H9 (cell line): ENCODE results near the gene GNB3. TPM values are rescaled to one million over a fixed set of nuclear protein-coding genes. Genes with fewer than 3 reads are reported as not detected.
A peak's percentile ranks its signal among the peaks of the same experiment; 100 is the strongest.
"Not testable (repeated sequence)": the region's sequence is repeated elsewhere in the genome, so short reads cannot be mapped to it uniquely, and the experiment has no call there.

ENCODE experiments used
- DNase-seq: peaks from one replicate; pipeline ENCODE4 v3.0.0-alpha.2; 2017
- H2AFZ ChIP-seq: one replicate; pipeline ENCODE4 v1.6.1; 2013; ENCODE audit warnings: mild to moderate bottlenecking, low read length, control low read depth, moderate library complexity
- H2AK5ac ChIP-seq: 2 replicates; pipeline ENCODE4 v1.6.1; 2013; ENCODE audit warnings: low read length, control low read depth, mixed read lengths; ENCODE audit not compliant: insufficient read length
- H2BK120ac ChIP-seq: one replicate; pipeline ENCODE4 v1.6.1; 2013; ENCODE audit warnings: low read depth, mild to moderate bottlenecking, low read length, control low read depth, inconsistent platforms; ENCODE audit not compliant: poor library complexity, severe bottlenecking
- H2BK12ac ChIP-seq: 2 replicates; pipeline ENCODE4 v1.6.1; 2013; ENCODE audit warnings: low read length, control low read depth, mixed read lengths, low read depth; ENCODE audit not compliant: insufficient read length
- H2BK15ac ChIP-seq: 2 replicates; pipeline ENCODE4 v1.6.1; 2013; ENCODE audit warnings: low read depth, low read length, control low read depth
- H2BK20ac ChIP-seq: one replicate; pipeline ENCODE4 v1.6.1; 2013; ENCODE audit warnings: low read depth, mild to moderate bottlenecking, low read length, control low read depth, inconsistent platforms; ENCODE audit not compliant: poor library complexity, severe bottlenecking
- H2BK5ac ChIP-seq: 2 replicates; pipeline ENCODE4 v1.6.1; 2013; ENCODE audit warnings: low read length, control low read depth, mixed read lengths; ENCODE audit not compliant: insufficient read length
- H3K14ac ChIP-seq: 2 replicates; pipeline ENCODE4 v1.6.1; 2013; ENCODE audit warnings: low read length, control low read depth; ENCODE audit not compliant: insufficient read depth
- H3K18ac ChIP-seq: 2 replicates; pipeline ENCODE4 v1.6.1; 2013; ENCODE audit warnings: low read depth, mild to moderate bottlenecking, mixed read lengths, low read length, control low read depth; ENCODE audit not compliant: insufficient read length
- H3K23ac ChIP-seq: 2 replicates; pipeline ENCODE4 v1.6.1; 2013; ENCODE audit warnings: low read length, control low read depth, mixed read lengths, low read depth; ENCODE audit not compliant: insufficient read length
- H3K23me2 ChIP-seq: 2 replicates; pipeline ENCODE4 v1.6.1; 2013; ENCODE audit warnings: low read depth, mild to moderate bottlenecking, mixed read lengths, low read length, control low read depth; ENCODE audit not compliant: insufficient read length, poor library complexity, severe bottlenecking
- H3K27ac ChIP-seq: 2 replicates; pipeline ENCODE4 v1.5.1; 2013; ENCODE audit warnings: low read length, control low read depth, mixed read lengths, low read depth; ENCODE audit not compliant: insufficient read length
- H3K27me3 ChIP-seq: 2 replicates; pipeline ENCODE4 v1.6.1; 2013; ENCODE audit warnings: low read length, control low read depth, inconsistent platforms; ENCODE audit not compliant: insufficient read depth
- H3K4ac ChIP-seq: 2 replicates; pipeline ENCODE4 v1.6.1; 2013; ENCODE audit warnings: low read depth, mild to moderate bottlenecking, control low read depth, inconsistent platforms, low read length, moderate library complexity
- H3K4me1 ChIP-seq: 2 replicates; pipeline ENCODE4 v1.6.1; 2013; ENCODE audit warnings: low read length, control low read depth, inconsistent platforms; ENCODE audit not compliant: insufficient read depth
- H3K4me2 ChIP-seq: 2 replicates; pipeline ENCODE4 v1.6.1; 2013; ENCODE audit warnings: low read length, control low read depth, mixed read lengths; ENCODE audit not compliant: insufficient read length, insufficient read depth
- H3K56ac ChIP-seq: 2 replicates; pipeline ENCODE4 v1.6.1; 2013; ENCODE audit warnings: low read depth, mild to moderate bottlenecking, mixed read lengths, low read length, control low read depth; ENCODE audit not compliant: insufficient read length
- H3K79me1 ChIP-seq: 2 replicates; pipeline ENCODE4 v1.6.1; 2013; ENCODE audit warnings: low read depth, mild to moderate bottlenecking, moderate library complexity, low read length, control low read depth, inconsistent platforms; ENCODE audit not compliant: insufficient read depth, poor library complexity, severe bottlenecking
- H3K79me2 ChIP-seq: 2 replicates; pipeline ENCODE4 v1.6.1; 2013; ENCODE audit warnings: low read length, control low read depth, inconsistent platforms; ENCODE audit not compliant: insufficient read depth
- H3K9ac ChIP-seq: 2 replicates; pipeline ENCODE4 v1.6.1; 2013; ENCODE audit warnings: low read length, control low read depth, mixed read lengths; ENCODE audit not compliant: insufficient read length; ENCODE audit errors: extremely low read depth
- H3K9me3 ChIP-seq: one replicate; pipeline ENCODE4 v1.6.1; 2013; ENCODE audit warnings: low read depth, low read length, inconsistent platforms; ENCODE audit not compliant: control insufficient read depth
- H3T11ph ChIP-seq: one replicate; pipeline ENCODE4 v1.6.1; 2013; ENCODE audit warnings: mild to moderate bottlenecking, low read length, control low read depth, inconsistent platforms
- H4K20me1 ChIP-seq: one replicate; pipeline ENCODE4 v1.6.1; 2013; ENCODE audit not compliant: control insufficient read depth, insufficient read length, insufficient read depth
- H4K5ac ChIP-seq: 2 replicates; pipeline ENCODE4 v1.6.1; 2013; ENCODE audit warnings: low read depth, mild to moderate bottlenecking, mixed read lengths, low read length, control low read depth; ENCODE audit not compliant: insufficient read length
- H4K8ac ChIP-seq: replicated peaks from 2 replicates; pipeline ENCODE4 v1.6.1; 2013; ENCODE audit warnings: low read length, control low read depth, mixed read lengths, low read depth; ENCODE audit not compliant: insufficient read length
- H4K91ac ChIP-seq: 2 replicates; pipeline ENCODE4 v1.6.1; 2013; ENCODE audit warnings: low read depth, mild to moderate bottlenecking, moderate library complexity, mixed read lengths, low read length, control low read depth; ENCODE audit not compliant: insufficient read length
- H3K27ac Mint-ChIP-seq, 3 experiments: 2 replicates in 2 of 3; 3 replicates in 1 of 3; pipeline ENCODE4 v1.8.0; 2020 to 2021; ENCODE audit warnings: mixed read lengths in 3 of 3, mild to moderate bottlenecking in 1 of 3, moderate library complexity in 1 of 3
- H3K27me3 Mint-ChIP-seq: 2 replicates; pipeline ENCODE4 v1.8.0; 2021; ENCODE audit warnings: low read depth, mild to moderate bottlenecking, moderate library complexity, mixed read lengths
- H3K36me3 Mint-ChIP-seq, 3 experiments: 2 replicates in 2 of 3; 3 replicates in 1 of 3; pipeline ENCODE4 v1.8.0; 2020 to 2021; ENCODE audit warnings: low read depth in 3 of 3, mixed read lengths in 3 of 3; ENCODE audit not compliant: insufficient read depth in 1 of 3
- H3K4me1 Mint-ChIP-seq, 2 experiments: 2 replicates each; pipeline ENCODE4 v1.8.0; 2020; ENCODE audit warnings: mixed read lengths in 2 of 2
- H3K4me3 Mint-ChIP-seq, 2 experiments: 2 replicates in 1 of 2; 3 replicates in 1 of 2; pipeline ENCODE4 v1.8.0; 2020 to 2021; ENCODE audit warnings: mild to moderate bottlenecking in 2 of 2, mixed read lengths in 2 of 2, moderate library complexity in 1 of 2
- H3K9me3 Mint-ChIP-seq, 2 experiments: 2 replicates in 1 of 2; 3 replicates in 1 of 2; pipeline ENCODE4 v1.8.0; 2020; ENCODE audit warnings: mild to moderate bottlenecking in 2 of 2, mixed read lengths in 2 of 2, moderate library complexity in 1 of 2
- WGBS: extraction: QIAGEN DNeasy Blood & Tissue Kit; methylation state at CpG from one replicate; pipeline ENCODE4 v1.1.7; 2013; ENCODE audit warnings: missing lambda C conversion rate, low lambda C conversion rate, mixed read lengths; ENCODE audit not compliant: insufficient read length; ENCODE audit errors: extremely low coverage; 5-methylcytosine and 5-hydroxymethylcytosine counted together
- total RNA-seq: library from RNA; stranded (reverse); gene quantifications from 2 replicates; pipeline ENCODE4 v1.2.1, GENCODE V29; 2021
- TF ChIP-seq, protein P1 (sequence below): fragments of 200-600 bp; sonication (generic); conservative IDR thresholded peaks from 3 replicates; pipeline ENCODE4 v1.8.0; 2021; ENCODE audit warnings: antibody characterized with exemption, mild to moderate bottlenecking

Gene GNB3
- total RNA-seq, 1 experiment from 2014 or later = 17.3 TPM

DNA sequence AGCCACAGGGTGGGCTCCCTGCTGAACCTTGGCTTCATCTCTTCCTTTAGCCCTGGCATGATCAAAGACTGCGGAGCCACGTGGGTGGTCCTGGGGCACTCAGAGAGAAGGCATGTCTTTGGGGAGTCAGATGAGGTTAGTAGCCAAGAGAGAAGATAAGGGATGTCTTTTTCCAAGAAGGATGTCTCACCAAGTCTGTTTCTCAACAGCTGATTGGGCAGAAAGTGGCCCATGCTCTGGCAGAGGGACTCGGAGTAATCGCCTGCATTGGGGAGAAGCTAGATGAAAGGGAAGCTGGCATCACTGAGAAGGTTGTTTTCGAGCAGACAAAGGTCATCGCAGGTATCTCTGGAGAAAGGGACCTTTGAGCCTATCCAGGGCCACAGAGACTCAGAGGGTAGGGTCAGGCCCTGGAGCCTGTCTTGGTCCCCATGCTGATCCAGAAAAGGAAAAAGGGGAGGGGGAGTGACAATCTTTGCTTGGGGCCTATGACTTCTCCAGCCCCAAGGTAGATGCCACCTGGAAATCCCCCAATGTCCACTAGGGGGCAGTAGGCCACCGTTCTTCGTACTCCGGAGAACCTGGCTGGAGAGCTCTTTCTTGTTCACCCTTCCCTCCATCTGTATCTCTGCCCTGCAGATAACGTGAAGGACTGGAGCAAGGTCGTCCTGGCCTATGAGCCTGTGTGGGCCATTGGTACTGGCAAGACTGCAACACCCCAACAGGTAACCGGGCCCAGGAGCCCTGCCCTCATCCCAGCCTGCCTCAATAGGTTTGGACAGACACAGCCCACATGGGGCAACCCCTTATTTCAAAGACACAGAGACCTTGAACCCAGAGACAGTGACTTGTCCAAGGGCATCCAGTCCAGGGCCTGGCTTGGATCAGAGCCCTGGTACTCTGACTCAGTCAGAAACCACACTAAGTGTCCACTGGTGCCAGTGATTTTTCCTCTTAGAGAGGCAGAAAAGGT, 28.6 kb downstream of the GNB3 start:
- Histone ChIP-seq H3K4me2 (peak overlapping the region; percentile 94), H4K5ac (no peak overlapping the region), H3K27me3 (no peaks in the 10 kb centered on the region), H3K4ac (no peak overlapping the region), H3K27ac (no peak overlapping the region), H3K56ac (no peak overlapping the region), H2AK5ac (no peak overlapping the region), H3K14ac (no peak overlapping the region), H2AFZ (no peak overlapping the region), H3K23me2 (peaks cover 16% of the 10 kb centered on the region), H4K8ac (no peak overlapping the region), H2BK5ac (no peak overlapping the region), H2BK15ac (no peak overlapping the region), H4K20me1 (no peaks in the 10 kb centered on the region), H3K9me3 (no peaks in the 10 kb centered on the region), H4K91ac (no peak overlapping the region), H2BK12ac (no peak overlapping the region), H3K79me2 (peaks cover 5% of the 10 kb centered on the region; the same call in 1 of the 2 replicates), H3K18ac (no peak overlapping the region), H2BK20ac (no peak overlapping the region), H3K23ac (no peak overlapping the region), H3K9ac (peak overlapping the region; percentile 60), H3K79me1 (no peaks in the 10 kb centered on the region), H2BK120ac (no peak overlapping the region), H3T11ph (no peak overlapping the region), H3K4me1 (no peaks in the 10 kb centered on the region; the same call in 1 of the 2 replicates)
- no CpG with 5 or more reads among the region's 12 CpGs for WGBS
- peak overlapping the region; percentile 77 to 96 (median 92) for H3K27ac Mint-ChIP-seq
- H3K36me3 Mint-ChIP-seq = peaks cover 39 to 60% (median 48%) of the 10 kb centered on the region in 3 experiments
- peak; percentile 94 for DNase-seq
- TF ChIP-seq, protein P1, sequence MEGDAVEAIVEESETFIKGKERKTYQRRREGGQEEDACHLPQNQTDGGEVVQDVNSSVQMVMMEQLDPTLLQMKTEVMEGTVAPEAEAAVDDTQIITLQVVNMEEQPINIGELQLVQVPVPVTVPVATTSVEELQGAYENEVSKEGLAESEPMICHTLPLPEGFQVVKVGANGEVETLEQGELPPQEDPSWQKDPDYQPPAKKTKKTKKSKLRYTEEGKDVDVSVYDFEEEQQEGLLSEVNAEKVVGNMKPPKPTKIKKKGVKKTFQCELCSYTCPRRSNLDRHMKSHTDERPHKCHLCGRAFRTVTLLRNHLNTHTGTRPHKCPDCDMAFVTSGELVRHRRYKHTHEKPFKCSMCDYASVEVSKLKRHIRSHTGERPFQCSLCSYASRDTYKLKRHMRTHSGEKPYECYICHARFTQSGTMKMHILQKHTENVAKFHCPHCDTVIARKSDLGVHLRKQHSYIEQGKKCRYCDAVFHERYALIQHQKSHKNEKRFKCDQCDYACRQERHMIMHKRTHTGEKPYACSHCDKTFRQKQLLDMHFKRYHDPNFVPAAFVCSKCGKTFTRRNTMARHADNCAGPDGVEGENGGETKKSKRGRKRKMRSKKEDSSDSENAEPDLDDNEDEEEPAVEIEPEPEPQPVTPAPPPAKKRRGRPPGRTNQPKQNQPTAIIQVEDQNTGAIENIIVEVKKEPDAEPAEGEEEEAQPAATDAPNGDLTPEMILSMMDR = peak; percentile 97
- peak overlapping the region; percentile 91 to 95 for H3K4me3 Mint-ChIP-seq
- H3K4me1 Mint-ChIP-seq = peaks cover 53 to 58% of the 10 kb centered on the region in 2 experiments
- H3K27me3 Mint-ChIP-seq = no peaks in the 10 kb centered on the region; the same call in 1 of the 2 replicates
- no peaks in the 10 kb centered on the region; a peak in 1 of 5 replicates for H3K9me3 Mint-ChIP-seq

DNA sequence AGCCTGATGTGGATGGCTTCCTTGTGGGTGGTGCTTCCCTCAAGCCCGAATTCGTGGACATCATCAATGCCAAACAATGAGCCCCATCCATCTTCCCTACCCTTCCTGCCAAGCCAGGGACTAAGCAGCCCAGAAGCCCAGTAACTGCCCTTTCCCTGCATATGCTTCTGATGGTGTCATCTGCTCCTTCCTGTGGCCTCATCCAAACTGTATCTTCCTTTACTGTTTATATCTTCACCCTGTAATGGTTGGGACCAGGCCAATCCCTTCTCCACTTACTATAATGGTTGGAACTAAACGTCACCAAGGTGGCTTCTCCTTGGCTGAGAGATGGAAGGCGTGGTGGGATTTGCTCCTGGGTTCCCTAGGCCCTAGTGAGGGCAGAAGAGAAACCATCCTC, 29.6 kb downstream of the GNB3 start:
- not testable (repeated sequence) for H2BK120ac ChIP-seq, H3K9ac ChIP-seq, H3K9me3 Mint-ChIP-seq, H4K91ac ChIP-seq, H3T11ph ChIP-seq, H2BK15ac ChIP-seq, H3K79me1 ChIP-seq, H3K56ac ChIP-seq, H3K4me1 ChIP-seq, H3K27me3 Mint-ChIP-seq, H3K14ac ChIP-seq, H2AK5ac ChIP-seq, H4K8ac ChIP-seq, H3K79me2 ChIP-seq, H3K18ac ChIP-seq, H3K4ac ChIP-seq, H3K9me3 ChIP-seq, DNase-seq, H3K4me2 ChIP-seq, H4K20me1 ChIP-seq, H3K27ac ChIP-seq, H3K23ac ChIP-seq, H2AFZ ChIP-seq, H2BK12ac ChIP-seq, H2BK5ac ChIP-seq, H4K5ac ChIP-seq, H3K27me3 ChIP-seq, H2BK20ac ChIP-seq
- peaks cover 31 to 51% (median 38%) of the 10 kb centered on the region in 3 experiments for H3K36me3 Mint-ChIP-seq
- peak overlapping the region; percentile 24 to 25; a peak in 4 of 5 replicates for H3K4me3 Mint-ChIP-seq
- H3K4me1 Mint-ChIP-seq = peaks cover 53 to 63% of the 10 kb centered on the region in 2 experiments
- no CpG with 5 or more reads among the region's 4 CpGs for WGBS
- peaks cover 16% of the 10 kb centered on the region for H3K23me2 ChIP-seq
- peak overlapping the region in 2 of 3 experiments; percentile 79 to 81; a peak in 3 of 7 replicates for H3K27ac Mint-ChIP-seq
